Measurements from ENCODE around the gene NOVA2. TPM values are rescaled to one million over a fixed set of nuclear protein-coding genes. Genes with fewer than 3 reads are reported as not detected.

NOVA2 gene
- total and polyA plus RNA-seq, 9 of the 15 experiments (the other 6 are each of a cell fraction or from before 2014, with no cell fraction given) = not detected

DNA sequence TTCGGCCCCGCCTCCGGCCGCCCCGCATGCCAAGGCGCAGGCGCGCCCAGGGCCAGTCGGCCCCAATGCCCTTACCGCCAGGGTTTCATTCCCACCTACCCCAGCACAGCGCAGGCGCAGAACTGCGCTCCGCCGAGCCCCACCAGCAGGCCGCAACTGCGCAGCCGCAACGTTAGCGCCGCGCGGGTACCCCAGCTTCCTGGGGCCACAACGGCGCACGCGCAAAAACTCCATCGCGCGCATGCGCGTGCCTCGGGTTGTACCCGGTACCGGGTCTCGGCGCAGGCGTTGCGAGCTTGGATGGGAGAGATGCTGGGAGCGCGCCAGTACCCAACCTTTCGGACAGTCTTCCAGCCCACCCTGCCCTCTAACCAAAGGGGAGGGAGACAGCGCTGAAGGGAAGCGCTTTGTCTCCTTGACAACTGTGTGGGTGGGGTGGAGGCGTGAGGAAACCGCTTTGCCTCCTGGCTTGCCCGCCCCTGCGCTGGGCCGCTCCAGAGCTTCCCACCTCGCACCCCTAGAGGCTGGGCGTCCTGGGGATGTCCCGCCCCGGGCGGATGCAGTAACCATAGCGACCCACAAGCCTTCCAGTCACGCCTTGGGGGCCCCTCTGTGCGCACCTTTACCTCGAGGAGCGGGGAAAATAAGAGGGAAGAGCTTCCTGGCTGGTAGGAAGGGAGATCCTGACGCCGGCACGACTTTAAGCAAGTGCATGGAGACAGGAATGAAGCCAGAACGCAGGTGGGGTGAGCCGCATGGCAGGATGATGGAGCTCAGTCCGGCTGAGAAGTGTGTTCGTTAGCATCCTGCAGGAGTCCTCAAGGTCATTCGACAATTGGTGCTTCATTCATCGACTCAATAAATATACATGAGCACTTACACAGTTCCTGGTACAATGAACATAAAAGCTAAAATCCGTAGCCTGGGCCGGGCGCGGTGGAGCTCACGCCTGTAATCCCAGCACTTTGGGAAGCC, 70.7 kb downstream of the NOVA2 start (continued):
- TF ChIP-seq SAP30 (IDR thresholded peaks at IDR 0.05; ENCODE audit: borderline replicate concordance, insufficient read depth, low read depth, low read length, poor library complexity, severe bottlenecking) (peak; percentile 37), ZBED1 (IDR thresholded peaks at IDR 0.05) (no peak), SIRT6 (IDR thresholded peaks at IDR 0.05; ENCODE audit: low read depth, low read length) (no peak), MEIS2 (IDR thresholded peaks at IDR 0.05; ENCODE audit: partially characterized antibody) (peak; percentile 99), RBM15 (IDR thresholded peaks at IDR 0.05; ENCODE audit: insufficient read depth, low read length) (no peak), SRSF1 (IDR thresholded peaks at IDR 0.05; ENCODE audit: low read depth, low read length) (no peak), VEZF1 (CRISPR knock-in tag; IDR thresholded peaks at IDR 0.05) (peak; percentile 97), SFPQ (IDR thresholded peaks at IDR 0.05; ENCODE audit: low read depth, low read length) (no peak), CTBP1 (IDR thresholded peaks at IDR 0.05; ENCODE audit: borderline replicate concordance) (peak; percentile 100), MAZ (CRISPR knock-in tag; conservative IDR thresholded peaks at IDR 0.05 in 1 of 2, IDR thresholded peaks at IDR 0.05 in 1 of 2) (peak; percentile 77 to 89; a peak in 3 of 4 replicates), RBM39 (optimal IDR thresholded peaks at IDR 0.05; ENCODE audit: low read depth, low read length) (no peak), ZNF3 (CRISPR knock-in tag; IDR thresholded peaks at IDR 0.05) (no peak), ZNF75A (CRISPR knock-in tag; IDR thresholded peaks at IDR 0.05) (no peak)
- TF ChIP-seq, protein P1, sequence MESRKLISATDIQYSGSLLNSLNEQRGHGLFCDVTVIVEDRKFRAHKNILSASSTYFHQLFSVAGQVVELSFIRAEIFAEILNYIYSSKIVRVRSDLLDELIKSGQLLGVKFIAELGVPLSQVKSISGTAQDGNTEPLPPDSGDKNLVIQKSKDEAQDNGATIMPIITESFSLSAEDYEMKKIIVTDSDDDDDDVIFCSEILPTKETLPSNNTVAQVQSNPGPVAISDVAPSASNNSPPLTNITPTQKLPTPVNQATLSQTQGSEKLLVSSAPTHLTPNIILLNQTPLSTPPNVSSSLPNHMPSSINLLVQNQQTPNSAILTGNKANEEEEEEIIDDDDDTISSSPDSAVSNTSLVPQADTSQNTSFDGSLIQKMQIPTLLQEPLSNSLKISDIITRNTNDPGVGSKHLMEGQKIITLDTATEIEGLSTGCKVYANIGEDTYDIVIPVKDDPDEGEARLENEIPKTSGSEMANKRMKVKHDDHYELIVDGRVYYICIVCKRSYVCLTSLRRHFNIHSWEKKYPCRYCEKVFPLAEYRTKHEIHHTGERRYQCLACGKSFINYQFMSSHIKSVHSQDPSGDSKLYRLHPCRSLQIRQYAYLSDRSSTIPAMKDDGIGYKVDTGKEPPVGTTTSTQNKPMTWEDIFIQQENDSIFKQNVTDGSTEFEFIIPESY (CRISPR knock-in tag; IDR thresholded peaks at IDR 0.05) = peak; percentile 32; the same call in 1 of the 2 replicates
- TF ChIP-seq, protein P2, sequence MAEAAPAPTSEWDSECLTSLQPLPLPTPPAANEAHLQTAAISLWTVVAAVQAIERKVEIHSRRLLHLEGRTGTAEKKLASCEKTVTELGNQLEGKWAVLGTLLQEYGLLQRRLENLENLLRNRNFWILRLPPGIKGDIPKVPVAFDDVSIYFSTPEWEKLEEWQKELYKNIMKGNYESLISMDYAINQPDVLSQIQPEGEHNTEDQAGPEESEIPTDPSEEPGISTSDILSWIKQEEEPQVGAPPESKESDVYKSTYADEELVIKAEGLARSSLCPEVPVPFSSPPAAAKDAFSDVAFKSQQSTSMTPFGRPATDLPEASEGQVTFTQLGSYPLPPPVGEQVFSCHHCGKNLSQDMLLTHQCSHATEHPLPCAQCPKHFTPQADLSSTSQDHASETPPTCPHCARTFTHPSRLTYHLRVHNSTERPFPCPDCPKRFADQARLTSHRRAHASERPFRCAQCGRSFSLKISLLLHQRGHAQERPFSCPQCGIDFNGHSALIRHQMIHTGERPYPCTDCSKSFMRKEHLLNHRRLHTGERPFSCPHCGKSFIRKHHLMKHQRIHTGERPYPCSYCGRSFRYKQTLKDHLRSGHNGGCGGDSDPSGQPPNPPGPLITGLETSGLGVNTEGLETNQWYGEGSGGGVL (CRISPR knock-in tag; IDR thresholded peaks at IDR 0.05) = no peak
- TF ChIP-seq, protein P3, sequence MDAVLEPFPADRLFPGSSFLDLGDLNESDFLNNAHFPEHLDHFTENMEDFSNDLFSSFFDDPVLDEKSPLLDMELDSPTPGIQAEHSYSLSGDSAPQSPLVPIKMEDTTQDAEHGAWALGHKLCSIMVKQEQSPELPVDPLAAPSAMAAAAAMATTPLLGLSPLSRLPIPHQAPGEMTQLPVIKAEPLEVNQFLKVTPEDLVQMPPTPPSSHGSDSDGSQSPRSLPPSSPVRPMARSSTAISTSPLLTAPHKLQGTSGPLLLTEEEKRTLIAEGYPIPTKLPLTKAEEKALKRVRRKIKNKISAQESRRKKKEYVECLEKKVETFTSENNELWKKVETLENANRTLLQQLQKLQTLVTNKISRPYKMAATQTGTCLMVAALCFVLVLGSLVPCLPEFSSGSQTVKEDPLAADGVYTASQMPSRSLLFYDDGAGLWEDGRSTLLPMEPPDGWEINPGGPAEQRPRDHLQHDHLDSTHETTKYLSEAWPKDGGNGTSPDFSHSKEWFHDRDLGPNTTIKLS (IDR thresholded peaks at IDR 0.05; ENCODE audit: borderline replicate concordance, low read depth) = peak; percentile 58; the same call in 1 of the 2 replicates
